ENCODE data around the gene CAMK1D. TPM values are rescaled to one million over a fixed set of nuclear protein-coding genes. Genes with fewer than 3 reads are reported as not detected.

CAMK1D gene
- total and polyA plus RNA-seq, 2 of the 8 experiments (the other 6 are each of a cell fraction or from before 2014, with no cell fraction given), result 3.5 to 10.6 TPM

- TF ChIP-seq BCL11A (IDR thresholded peaks at IDR 0.05; ENCODE audit: low read depth in 2 of 2, low read length in 2 of 2) (no peak), SIX5 (IDR thresholded peaks at IDR 0.05; ENCODE audit: low read depth, low read length) (no peak), CHD7 (IDR thresholded peaks at IDR 0.05; ENCODE audit: insufficient replicate concordance, low read length) (peak; percentile 23), ATF3 (IDR thresholded peaks at IDR 0.05; ENCODE audit: insufficient read depth, low read depth, low read length) (no peak), SAP30 (IDR thresholded peaks at IDR 0.05; ENCODE audit: insufficient read depth, insufficient replicate concordance, low read length) (no peak), SP2 (IDR thresholded peaks at IDR 0.05; ENCODE audit: low read length) (no peak), RAD21 (IDR thresholded peaks at IDR 0.05 in 1 of 2, conservative IDR thresholded peaks at IDR 0.05 in 1 of 2; ENCODE audit: low read depth in 2 of 2, low read length in 2 of 2) (peak; percentile 26 to 36; a peak in 3 of 4 replicates), GABPA (IDR thresholded peaks at IDR 0.05; ENCODE audit: borderline replicate concordance, insufficient read depth, low read length) (no peak), PHF8 (conservative IDR thresholded peaks at IDR 0.05; ENCODE audit: low read depth, low read length) (no peak)
Measured at GRCh38 chr10:12707461-12708185, 358.3 kb downstream of the CAMK1D start (continued).

Measured in H1 (cell line).